Smooth muscle cell (in vitro differentiated cells): ENCODE data around the gene PSD4. TPM values are rescaled to one million over a fixed set of nuclear protein-coding genes. Genes with fewer than 3 reads are reported as not detected.

Source experiments
- DNase-seq: peaks from one replicate; lab custom pipeline; 2025; ENCODE audit not compliant: unreplicated experiment; lab: John Stamatoyannopoulos, UW
- H2AFZ ChIP-seq: fragments of 200-600 bp; sonication (generic); 2 replicates; pipeline ENCODE4 v1.6.0; 2016; ENCODE audit warnings: antibody characterized with exemption, low read depth, mild to moderate bottlenecking
- H3F3A ChIP-seq: fragments of 200-600 bp; sonication (generic); 2 replicates; pipeline ENCODE4 v1.6.0; 2017; ENCODE audit warnings: antibody characterized with exemption, low read depth
- H3K27ac ChIP-seq: fragments of 200-600 bp; sonication (generic); 2 replicates; pipeline ENCODE4 v1.5.1; 2016; ENCODE audit warnings: low read depth, mild to moderate bottlenecking
- H3K27me3 ChIP-seq: fragments of 200-600 bp; sonication (generic); 2 replicates; pipeline ENCODE4 v1.6.1; 2016; ENCODE audit warnings: low read depth, mild to moderate bottlenecking
- H3K36me3 ChIP-seq: fragments of 200-600 bp; sonication (generic); 2 replicates; pipeline ENCODE4 v1.5.1; 2016; ENCODE audit warnings: low read depth
- H3K4me1 ChIP-seq: fragments of 200-600 bp; sonication (generic); 2 replicates; pipeline ENCODE4 v1.5.1; 2016; ENCODE audit warnings: low read depth
- H3K4me2 ChIP-seq: fragments of 200-600 bp; sonication (generic); 2 replicates; pipeline ENCODE4 v1.6.0; 2016; ENCODE audit warnings: mild to moderate bottlenecking
- H3K4me3 ChIP-seq: fragments of 200-600 bp; sonication (generic); 2 replicates; pipeline ENCODE4 v1.5.1; 2016; ENCODE audit warnings: mild to moderate bottlenecking
- H3K79me2 ChIP-seq: fragments of 200-600 bp; sonication (generic); 2 replicates; pipeline ENCODE4 v1.6.0; 2016; ENCODE audit warnings: low read depth, mild to moderate bottlenecking
- H3K9ac ChIP-seq: fragments of 200-600 bp; sonication (generic); 2 replicates; pipeline ENCODE4 v1.6.0; 2016; ENCODE audit warnings: low read depth
- H3K9me3 ChIP-seq: fragments of 200-600 bp; sonication (generic); replicated peaks from 2 replicates; pipeline ENCODE4 v1.5.1; 2016; ENCODE audit warnings: low read depth
- H4K20me1 ChIP-seq: fragments of 200-600 bp; sonication (generic); 2 replicates; pipeline ENCODE4 v1.6.0; 2016; ENCODE audit warnings: low read depth
- CTCF ChIP-seq: fragments of 200-600 bp; sonication (generic); IDR thresholded peaks from 2 replicates; pipeline ENCODE4 v1.5.1; 2017; ENCODE audit warnings: borderline replicate concordance, mild to moderate bottlenecking, antibody characterized with exemption; ENCODE audit not compliant: insufficient read depth, poor library complexity, severe bottlenecking
- WGBS: methylation state at CpG from one replicate; pipeline ENCODE4 v1.1.7; 2016; ENCODE audit warnings: low lambda C conversion rate; 5-methylcytosine and 5-hydroxymethylcytosine counted together
- polyA plus RNA-seq: library from polyadenylated mRNA; unstranded; fragments of >200 nt; fragmentation: Nextera tagmentation; extraction: Ambion mirVana; gene quantifications from 2 replicates; pipeline ENCODE4 v1.2.1, GENCODE V29; 2016
- total RNA-seq: library from RNA; depleted of rRNA; stranded (reverse); fragments of >200 nt; gene quantifications from 2 replicates; pipeline ENCODE4 v1.2.3, GENCODE V29; 2014

The PSD4 gene
- total and polyA plus RNA-seq, 2 experiments from 2014 or later = 7.3 to 7.8 TPM

DNA sequence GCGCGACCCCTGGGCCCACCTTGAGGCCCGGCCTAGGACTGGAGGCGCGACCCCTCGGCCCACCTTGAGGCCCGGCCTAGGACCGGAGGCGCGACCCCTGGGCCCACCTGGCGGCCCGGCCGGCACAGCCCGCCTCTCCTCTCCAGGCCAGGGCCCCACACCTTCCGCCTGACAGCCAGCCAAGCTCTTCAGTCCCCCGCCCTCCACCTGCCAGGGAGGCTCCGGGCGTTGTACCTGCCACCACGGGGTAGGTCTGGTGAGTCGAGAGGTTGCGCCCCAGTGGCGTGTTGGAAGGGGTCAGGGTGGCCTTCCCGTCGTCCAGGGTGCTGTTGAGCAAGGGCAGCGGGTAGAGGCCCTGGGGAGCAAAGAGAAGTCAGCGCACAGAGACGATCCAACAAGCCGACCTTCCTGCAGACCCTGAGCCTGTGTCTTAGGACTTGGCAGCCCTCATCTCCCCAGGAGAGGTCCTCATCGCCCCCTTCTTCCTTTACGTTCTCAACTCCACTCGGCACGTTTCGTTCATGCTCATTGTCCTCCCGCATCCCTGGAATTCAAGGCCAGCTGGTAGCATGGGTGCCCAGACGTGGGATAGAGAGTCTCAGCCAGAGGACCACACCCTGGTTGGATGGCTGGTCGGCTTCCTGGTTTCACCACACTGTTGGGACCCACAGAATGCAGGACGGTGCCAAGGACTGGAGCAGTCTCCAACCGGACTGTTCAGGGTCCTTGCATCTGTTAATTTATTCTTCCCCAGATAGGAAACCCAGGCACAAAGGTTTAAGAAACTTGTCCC lies 62.8 kb downstream of the PSD4 start:
- Histone ChIP-seq H3K27me3 (no peaks in the 10 kb centered on the region), H4K20me1 (no peaks in the 10 kb centered on the region), H3F3A (no peaks in the 10 kb centered on the region), H3K79me2 (no peaks in the 10 kb centered on the region), H3K27ac (no peak overlapping the region), H3K9me3 (no peaks in the 10 kb centered on the region), H3K9ac (no peak overlapping the region), H3K36me3 (no peaks in the 10 kb centered on the region), H3K4me2 (no peak overlapping the region), H3K4me3 (no peak overlapping the region), H3K4me1 (peaks cover 10% of the 10 kb centered on the region), H2AFZ (no peak overlapping the region)
- no peak for TF ChIP-seq CTCF
- no peak for DNase-seq
- 97% methylated on average over 30 of the region's 38 CpGs for WGBS

DNA sequence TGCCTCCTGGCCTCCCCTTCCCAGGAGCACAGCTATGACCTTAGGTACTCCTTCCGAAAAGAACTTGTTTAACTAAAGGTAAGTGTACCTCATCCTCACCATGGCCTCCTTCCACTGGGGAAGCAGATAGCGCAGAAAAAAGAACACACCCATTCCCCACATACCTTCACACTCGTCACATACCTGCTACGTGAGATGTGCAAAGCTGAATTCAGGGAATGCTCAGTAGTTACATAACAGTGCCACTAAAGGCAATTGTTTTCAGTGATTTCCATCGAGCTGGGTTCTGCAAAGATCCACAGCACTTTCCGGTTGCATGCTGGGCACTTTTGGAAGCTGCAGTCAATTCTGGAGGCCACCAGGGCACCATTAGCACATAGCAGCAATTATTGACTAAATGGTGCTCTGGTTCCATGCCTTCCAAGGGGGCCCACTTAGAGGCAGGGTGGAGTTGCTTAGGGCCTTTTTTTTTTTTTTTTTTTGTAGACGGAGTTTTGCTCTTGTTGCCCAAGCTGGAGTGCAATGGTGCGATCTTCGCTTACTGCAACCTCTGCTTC lies 63.9 kb downstream of the PSD4 start:
- Histone ChIP-seq H3K27me3 (no peaks in the 10 kb centered on the region), H3K79me2 (no peaks in the 10 kb centered on the region), H3K9me3 (no peaks in the 10 kb centered on the region), H3K4me2 (no peak overlapping the region), H4K20me1 (no peaks in the 10 kb centered on the region), H3K36me3 (no peaks in the 10 kb centered on the region), H3K4me1 (peaks cover 10% of the 10 kb centered on the region), H3K4me3 (no peak overlapping the region), H3K9ac (no peak overlapping the region), H3F3A (no peaks in the 10 kb centered on the region), H2AFZ (no peak overlapping the region), H3K27ac (no peak overlapping the region)
- TF ChIP-seq CTCF = no peak
- no peak for DNase-seq
- WGBS = 75% methylated on average over 9 of the region's 9 CpGs

DNA sequence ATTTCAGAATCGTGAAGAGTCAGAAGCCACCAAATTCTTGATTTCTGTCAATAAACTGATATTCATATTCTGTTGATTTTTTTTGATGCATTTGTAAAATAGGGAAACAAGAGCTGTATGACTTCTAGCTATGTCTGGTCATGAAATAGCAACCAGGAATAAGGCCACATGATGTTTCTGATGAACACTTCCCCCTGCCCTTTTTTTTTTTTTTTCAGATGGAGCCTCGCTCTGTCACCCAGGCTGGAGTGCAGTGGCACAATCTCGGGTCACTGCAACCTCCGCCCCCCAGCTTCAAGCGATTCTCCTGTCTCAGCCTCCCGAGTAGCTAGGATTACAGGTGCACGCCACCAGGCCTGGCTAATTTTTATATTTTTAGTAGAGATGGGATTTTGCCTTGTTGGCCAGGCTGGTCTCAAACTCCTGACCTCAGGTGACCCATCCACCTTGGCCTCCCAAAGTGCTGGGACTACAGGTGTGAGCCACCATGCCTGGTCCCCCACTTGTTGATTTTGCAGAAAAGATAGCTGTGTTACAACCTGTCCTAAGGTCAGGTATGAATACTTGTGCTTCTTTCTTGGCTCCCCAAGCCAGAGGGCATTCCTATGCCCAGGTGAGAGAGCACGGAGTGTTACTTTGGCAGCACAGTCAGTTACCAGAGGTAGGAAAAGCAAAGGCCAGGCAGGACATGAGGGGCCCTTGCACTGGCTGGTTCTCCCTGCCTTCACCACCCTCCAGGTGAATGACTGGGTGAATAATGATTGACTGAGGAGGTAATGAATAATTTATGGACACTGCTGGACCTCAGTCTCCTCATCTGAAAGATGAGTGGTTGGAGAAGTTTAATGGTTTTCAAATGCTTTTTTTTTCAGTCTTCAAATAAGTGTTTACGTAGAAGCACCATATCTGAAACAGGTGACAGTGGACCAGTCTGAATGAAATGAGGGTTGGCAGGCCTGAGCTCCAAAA lies 65.4 kb downstream of the PSD4 start:
- Histone ChIP-seq H2AFZ (no peak overlapping the region), H4K20me1 (no peaks in the 10 kb centered on the region), H3K79me2 (no peaks in the 10 kb centered on the region), H3K4me2 (no peak overlapping the region), H3K9ac (peak overlapping the region; percentile 14), H3K27ac (peak overlapping the region; percentile 92), H3K4me1 (peaks cover 10% of the 10 kb centered on the region), H3F3A (no peaks in the 10 kb centered on the region), H3K27me3 (no peaks in the 10 kb centered on the region), H3K4me3 (no peak overlapping the region), H3K9me3 (no peaks in the 10 kb centered on the region), H3K36me3 (no peaks in the 10 kb centered on the region)
- 96% methylated on average over 9 of the region's 9 CpGs for WGBS
- no peak for DNase-seq
- TF ChIP-seq CTCF = no peak
